Upper lobe of left lung (tissue), 4 donors: ENCODE measurements around the gene ROMO1.

Experiments
- CTCF ChIP-seq, 6 experiments: fragments of 450-650 bp in 4 of 6; fragments of 200-600 bp in 2 of 6; sonication (generic) in 2 of 6; IDR thresholded peaks; one replicate each; pipeline ENCODE4 v1.5.1; 2016 to 2019; ENCODE audit warnings: antibody characterized with exemption in 6 of 6
- POLR2A ChIP-seq, 4 donors: fragments of 450-650 bp; IDR thresholded peaks; one replicate each; pipeline ENCODE4 v1.5.1; 2016 to 2017; ENCODE audit warnings: antibody characterized with exemption in 4 of 4, mild to moderate bottlenecking in 2 of 4

GRCh38 chr20:35731469-35731788 lies 32.2 kb downstream of the ROMO1 start:
- TF ChIP-seq CTCF (IDR thresholded peaks at IDR 0.05) (no peak), POLR2A (IDR thresholded peaks at IDR 0.05) (no peak)
